GM19438 (cell line): ENCODE data around the gene EWSR1.
A peak's percentile ranks its signal among the peaks of the same experiment; 100 is the strongest.

Experiments used
- ATAC-seq: cut with Tn5 transposase; IDR thresholded peaks from one replicate; pipeline ENCODE4 v1.9.1; 2021; ENCODE audit warnings: low read depth; ENCODE audit not compliant: unreplicated experiment

The EWSR1 gene

DNA sequence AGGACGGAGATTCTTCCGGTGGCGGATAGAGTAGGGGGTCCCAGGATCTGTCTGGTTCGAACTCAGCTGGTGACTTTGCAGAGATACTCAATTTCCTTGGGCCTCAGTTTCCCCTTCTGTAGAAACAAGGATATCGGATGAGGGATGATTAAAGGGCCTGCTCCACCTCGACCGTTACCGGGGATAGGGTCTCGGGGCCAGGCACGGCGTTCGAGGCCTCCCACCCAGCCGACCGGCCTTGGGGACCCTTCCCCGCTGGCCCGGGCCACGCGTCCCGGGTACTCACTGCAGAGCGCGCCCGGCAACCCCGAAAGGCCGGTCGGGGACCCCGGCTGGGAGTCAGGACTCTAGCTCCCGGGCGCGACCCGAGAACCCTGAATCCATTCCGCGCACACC is 608 bp upstream of the EWSR1 start:
- ATAC-seq: peak; percentile 23

DNA sequence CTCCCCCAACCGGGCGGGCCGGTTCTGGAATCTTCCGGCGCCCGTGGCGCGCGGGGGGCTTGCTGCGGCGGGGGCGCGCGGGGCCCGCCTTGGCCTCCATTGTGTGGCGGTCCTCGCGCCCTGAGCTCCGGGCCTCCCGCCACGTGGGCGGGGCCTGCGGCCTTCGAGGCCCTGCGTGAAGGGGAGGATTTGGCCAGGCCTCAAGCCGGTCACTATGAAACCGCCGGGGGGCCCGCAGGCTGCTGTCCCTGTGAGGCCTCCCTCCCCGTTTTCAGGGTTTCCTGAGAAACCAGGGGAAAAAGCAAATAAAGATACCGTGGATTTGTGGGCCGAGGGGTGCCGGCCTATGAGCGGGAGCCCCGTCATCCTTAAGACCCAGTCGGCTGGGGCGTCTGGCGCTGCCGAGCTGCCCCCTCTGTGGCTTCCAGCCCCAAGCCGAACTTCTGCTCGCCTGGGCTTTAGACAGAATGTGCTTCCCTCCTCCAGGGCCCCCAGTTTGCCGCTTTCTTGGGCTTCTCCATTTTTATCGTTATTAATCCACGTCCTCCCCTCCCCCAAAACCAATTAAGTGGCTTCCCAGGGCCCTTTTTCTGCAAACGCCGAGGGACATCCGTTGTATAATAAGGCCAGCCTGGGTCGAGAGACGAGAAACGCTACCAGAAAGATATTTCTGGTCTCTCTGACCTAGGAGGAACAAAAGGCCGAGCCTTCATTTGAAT is 602 bp downstream of the EWSR1 start:
- peak; percentile 26 for ATAC-seq

DNA sequence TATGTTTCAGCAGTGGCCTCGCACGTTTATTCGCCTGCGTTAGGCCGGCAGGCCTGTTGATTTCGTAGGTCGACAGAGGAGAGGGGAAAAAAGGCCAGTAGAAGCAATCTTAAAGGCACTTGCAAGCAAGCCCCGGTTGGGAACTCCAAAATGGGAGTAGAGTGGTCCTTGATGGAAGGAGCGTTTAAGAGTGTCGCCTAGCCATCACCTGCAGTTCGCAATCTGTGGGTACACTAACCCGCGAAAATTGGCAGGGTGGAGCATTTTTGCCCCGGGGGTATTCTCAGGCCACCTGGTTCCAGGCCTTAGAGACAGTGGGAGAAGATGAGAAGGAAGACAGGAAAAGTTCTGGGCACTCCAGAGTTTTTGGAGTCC is 1.1 kb downstream of the EWSR1 start:
- ATAC-seq: no peak

GRCh38 chr22:29269731-29270474 is 1.8 kb downstream of the EWSR1 start:
- no peak for ATAC-seq

DNA sequence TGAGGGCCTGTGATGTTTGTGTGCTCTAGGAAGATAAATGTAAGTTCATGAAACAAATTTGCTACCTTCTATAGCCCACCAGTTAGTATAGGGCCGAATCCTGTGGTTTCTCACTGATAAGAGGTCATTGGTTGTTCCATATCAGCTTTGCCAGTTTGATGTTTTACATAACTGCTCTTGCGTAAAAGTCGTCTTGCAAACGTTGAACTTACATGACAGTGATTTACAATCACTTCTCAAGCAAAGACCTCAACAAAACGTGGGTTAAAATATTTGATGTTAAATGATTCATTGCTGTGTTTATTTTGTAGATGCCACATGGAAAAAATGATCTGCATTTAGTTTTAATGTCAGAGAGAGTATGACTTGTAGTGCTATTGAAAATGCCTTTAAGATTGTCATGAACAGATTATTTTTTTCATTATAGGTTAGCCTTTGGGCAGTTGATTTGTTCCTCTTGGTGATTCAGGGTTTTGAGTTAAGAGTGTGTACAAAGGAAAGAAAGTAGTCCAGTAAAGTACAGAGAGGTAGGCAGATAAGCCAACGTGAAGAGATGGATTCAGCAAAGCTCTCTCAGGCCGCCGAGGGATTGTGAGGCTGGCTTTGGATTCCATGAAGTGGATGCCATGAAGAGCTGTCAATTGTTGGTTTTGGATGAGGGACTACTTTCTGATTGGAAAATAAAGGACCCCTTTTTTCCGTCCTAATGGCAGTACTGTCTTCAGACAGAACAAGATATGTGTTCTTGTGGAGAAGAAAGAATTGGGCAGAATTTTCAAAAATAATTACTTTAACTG is 2.6 kb downstream of the EWSR1 start:
- no peak for ATAC-seq

DNA sequence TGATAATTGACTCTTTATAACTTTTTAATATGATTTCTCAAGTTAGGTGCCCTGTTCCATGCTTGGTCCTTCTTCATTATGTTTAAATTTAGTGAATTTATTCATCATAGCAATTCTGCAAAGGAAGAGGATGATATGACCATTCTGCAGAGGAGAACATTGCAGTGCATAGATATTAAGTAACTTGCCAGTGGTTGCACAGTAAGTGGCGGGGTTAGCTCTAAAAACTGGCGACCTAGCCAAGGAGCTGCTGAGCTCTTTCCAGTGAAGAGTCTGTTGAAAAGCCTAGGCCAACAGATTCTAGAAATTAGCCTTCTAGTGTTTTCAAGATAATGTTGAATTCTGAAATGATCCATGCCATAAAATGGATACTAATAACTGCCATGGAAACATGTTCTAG is 4.6 kb downstream of the EWSR1 start:
- no peak for ATAC-seq

- no peak for ATAC-seq
These were observed 7.1 kb downstream of the EWSR1 start for GRCh38 chr22:29275167-29275566.

- no peak for ATAC-seq
These were observed 7.9 kb downstream of the EWSR1 start for GRCh38 chr22:29275819-29276565.

GRCh38 chr22:29277927-29278326 is 9.9 kb downstream of the EWSR1 start:
- no peak for ATAC-seq

- ATAC-seq: no peak
These were observed 16.1 kb downstream of the EWSR1 start for GRCh38 chr22:29284196-29284595.

DNA sequence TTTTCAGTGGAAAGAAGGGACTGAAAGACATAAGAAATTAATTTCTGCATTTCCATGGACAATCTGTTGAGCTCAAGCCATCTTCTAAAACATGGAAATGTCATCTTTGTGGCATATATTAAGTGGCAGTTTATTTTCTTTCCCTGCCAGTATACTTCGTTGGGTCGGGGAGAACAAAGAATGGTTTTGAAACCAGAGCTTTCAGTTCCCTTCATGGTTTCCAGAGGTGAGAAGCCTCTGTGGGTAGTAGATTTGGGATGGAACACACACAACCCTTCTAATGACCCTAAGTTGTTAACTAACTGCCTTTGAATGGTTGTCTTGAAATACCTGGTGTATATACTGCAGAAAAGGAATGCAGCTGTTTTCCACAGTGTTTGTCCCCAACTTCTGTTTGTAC is 20.8 kb downstream of the EWSR1 start:
- no peak for ATAC-seq

GRCh38 chr22:29290061-29290460 is 22.0 kb downstream of the EWSR1 start:
- no peak for ATAC-seq

DNA sequence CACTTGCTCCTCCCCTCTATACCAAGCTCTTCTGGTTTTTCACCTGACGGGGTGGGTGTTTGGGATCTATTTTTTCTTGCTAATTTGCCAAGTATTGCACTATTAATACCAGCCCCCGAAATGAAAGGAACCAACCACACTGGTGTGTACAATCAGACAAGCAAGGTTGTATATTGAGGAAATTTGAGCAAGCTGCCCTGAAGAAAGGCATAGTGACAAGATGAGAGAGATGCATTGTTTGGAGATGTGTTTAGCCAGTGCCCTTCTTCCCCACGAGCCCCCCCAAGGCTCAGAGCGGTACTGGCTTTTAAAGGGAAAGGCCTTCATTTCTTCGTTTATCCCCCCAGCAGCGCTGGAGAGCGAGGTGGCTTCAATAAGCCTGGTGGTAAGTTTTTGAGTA is 23.1 kb downstream of the EWSR1 start:
- no peak for ATAC-seq

- ATAC-seq: no peak
These were observed 24.3 kb downstream of the EWSR1 start for GRCh38 chr22:29292379-29292778.

- ATAC-seq: no peak
These were observed 30.6 kb downstream of the EWSR1 start for GRCh38 chr22:29298641-29299040.

GRCh38 chr22:29299136-29299900 is 31.2 kb downstream of the EWSR1 start:
- no peak for ATAC-seq

- no peak for ATAC-seq
These were observed 32.4 kb downstream of the EWSR1 start for GRCh38 chr22:29300467-29300806.

DNA sequence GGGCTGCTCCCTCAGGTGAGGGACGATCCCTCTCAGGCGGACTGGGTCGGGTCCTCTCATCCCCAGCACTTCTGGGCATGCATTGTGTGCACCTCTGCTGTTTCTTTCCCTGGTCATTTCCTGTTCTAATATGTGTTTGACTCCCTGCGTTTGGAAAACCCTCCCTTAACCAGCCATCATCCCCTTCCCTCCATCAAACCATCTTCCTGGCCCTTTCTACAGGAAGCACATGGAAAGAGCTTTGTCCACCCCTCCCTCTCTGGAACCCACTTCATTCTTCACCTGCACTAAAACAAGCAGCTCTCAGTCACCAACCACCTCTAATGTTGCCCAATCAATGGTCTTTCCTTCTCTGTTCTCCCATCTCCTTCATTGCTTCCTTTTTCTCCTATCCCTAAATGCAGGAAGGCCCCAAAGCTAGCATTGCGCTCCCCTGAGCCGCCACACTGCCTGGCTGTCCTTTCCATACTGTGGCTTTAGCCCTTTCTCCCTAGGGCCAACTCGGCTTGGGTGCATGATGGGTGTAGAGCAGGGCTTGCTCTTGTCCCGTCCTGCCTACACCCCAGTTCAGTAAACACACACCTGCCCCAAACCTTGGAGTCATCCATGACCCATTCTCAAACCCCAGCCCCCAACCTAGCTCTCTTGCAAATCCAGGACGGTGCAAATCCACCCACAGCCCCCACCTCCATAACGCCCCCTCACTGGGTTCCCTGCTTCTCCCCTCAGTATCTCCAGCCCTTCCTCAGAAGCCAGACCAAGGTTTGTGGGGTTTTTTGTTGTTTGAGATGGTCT is 32.9 kb downstream of the EWSR1 start:
- no peak for ATAC-seq

GRCh38 chr22:29301716-29302401 is 33.8 kb downstream of the EWSR1 start:
- ATAC-seq: no peak
